ENCODE data around the gene LY6G6D.

DNA sequence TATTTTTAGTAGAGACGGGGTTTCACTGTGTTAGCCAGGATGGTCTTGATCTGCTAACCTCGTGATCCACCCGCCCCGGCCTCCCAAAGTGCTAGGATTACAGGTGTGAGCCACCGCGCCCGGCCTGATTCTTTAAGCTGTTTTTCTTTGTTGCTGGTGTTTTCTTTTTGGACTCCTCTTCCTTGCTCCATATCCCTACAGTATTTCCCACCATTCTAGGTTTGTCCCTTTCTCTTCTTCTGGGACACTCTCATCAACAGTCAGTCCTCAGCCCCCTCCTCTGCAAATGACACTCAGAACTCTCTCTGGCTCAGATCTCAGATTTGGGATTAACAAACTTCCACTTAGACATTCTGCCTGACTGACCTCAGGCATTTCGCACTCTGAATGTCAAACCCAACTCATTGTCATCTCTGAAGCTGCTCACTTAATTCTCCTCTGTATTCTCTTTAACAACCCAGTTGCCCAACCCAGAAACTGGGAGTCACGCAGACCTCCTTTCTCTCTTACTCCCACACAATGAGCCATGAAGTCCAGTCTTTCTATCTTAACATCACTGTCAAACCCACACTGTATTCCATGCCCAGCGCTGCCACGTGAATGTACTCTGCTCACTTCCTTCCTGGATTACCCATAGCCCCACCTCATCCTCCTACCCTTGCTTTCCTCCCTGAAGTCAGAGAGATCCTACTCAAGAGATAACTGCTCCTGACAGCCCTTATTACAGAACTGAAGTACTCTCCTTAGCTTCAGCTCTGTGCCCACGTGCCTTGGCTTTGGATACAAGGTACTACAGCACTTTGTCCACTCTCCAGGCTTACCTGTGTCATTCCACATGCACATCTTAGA is 10.6 kb downstream of the LY6G6D start:
- TF ChIP-seq ZBTB33 (IDR thresholded peaks at IDR 0.05) = no peak
- no peak for TF ChIP-seq CTCF (IDR thresholded peaks at IDR 0.05; ENCODE audit: low read depth, low read length, missing input control)
- TF ChIP-seq SP1 (IDR thresholded peaks at IDR 0.05) = no peak
- no peak for TF ChIP-seq NR2F2 (IDR thresholded peaks at IDR 0.05)
- no peak for TF ChIP-seq FOXA1 (IDR thresholded peaks at IDR 0.05)
- no peak for TF ChIP-seq RXRA (IDR thresholded peaks at IDR 0.05)
- TF ChIP-seq, protein P1, sequence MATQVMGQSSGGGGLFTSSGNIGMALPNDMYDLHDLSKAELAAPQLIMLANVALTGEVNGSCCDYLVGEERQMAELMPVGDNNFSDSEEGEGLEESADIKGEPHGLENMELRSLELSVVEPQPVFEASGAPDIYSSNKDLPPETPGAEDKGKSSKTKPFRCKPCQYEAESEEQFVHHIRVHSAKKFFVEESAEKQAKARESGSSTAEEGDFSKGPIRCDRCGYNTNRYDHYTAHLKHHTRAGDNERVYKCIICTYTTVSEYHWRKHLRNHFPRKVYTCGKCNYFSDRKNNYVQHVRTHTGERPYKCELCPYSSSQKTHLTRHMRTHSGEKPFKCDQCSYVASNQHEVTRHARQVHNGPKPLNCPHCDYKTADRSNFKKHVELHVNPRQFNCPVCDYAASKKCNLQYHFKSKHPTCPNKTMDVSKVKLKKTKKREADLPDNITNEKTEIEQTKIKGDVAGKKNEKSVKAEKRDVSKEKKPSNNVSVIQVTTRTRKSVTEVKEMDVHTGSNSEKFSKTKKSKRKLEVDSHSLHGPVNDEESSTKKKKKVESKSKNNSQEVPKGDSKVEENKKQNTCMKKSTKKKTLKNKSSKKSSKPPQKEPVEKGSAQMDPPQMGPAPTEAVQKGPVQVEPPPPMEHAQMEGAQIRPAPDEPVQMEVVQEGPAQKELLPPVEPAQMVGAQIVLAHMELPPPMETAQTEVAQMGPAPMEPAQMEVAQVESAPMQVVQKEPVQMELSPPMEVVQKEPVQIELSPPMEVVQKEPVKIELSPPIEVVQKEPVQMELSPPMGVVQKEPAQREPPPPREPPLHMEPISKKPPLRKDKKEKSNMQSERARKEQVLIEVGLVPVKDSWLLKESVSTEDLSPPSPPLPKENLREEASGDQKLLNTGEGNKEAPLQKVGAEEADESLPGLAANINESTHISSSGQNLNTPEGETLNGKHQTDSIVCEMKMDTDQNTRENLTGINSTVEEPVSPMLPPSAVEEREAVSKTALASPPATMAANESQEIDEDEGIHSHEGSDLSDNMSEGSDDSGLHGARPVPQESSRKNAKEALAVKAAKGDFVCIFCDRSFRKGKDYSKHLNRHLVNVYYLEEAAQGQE (IDR thresholded peaks at IDR 0.05) = no peak
